MCF 10A (cell line): ENCODE measurements around the gene RACGAP1. TPM values are rescaled to one million over a fixed set of nuclear protein-coding genes. Genes with fewer than 3 reads are reported as not detected.

Experiments
- BruUV-seq: library from RNA; stranded (reverse); fragments of 400-500 nt; replicated peaks from 2 replicates; lab custom pipeline; 2021; lab: Mats Ljungman, UMichigan
- CTCF ChIA-PET: fragments of 300-600 bp; sonication (Branson Sonifier 250); formaldehyde crosslinking; extraction: SDS; loops from one replicate; lab custom pipeline; 2021; ENCODE audit warnings: antibody characterized with exemption, inconsistent platforms; lab: Yijun Ruan, JAX
- POLR2A ChIA-PET: fragments of 300-600, 350-650 bp; sonication (Branson Sonifier 250); formaldehyde crosslinking; extraction: SDS; loops from one replicate; lab custom pipeline; 2020; ENCODE audit warnings: antibody characterized with exemption, inconsistent platforms; lab: Yijun Ruan, JAX
- DNase-seq: peaks from one replicate; pipeline ENCODE4 v3.0.0-alpha.2; 2018; ENCODE audit not compliant: unreplicated experiment
- H3K27ac Mint-ChIP-seq: one replicate; pipeline ENCODE4 v1.8.0; 2022; ENCODE audit warnings: mild to moderate bottlenecking, low read depth, mixed read lengths; ENCODE audit not compliant: unreplicated experiment
- H3K27me3 Mint-ChIP-seq: one replicate; pipeline ENCODE4 v1.8.0; 2022; ENCODE audit warnings: mixed read lengths; ENCODE audit not compliant: insufficient read depth, unreplicated experiment
- H3K36me3 Mint-ChIP-seq: one replicate; pipeline ENCODE4 v1.8.0; 2022; ENCODE audit warnings: mild to moderate bottlenecking, moderate library complexity, mixed read lengths; ENCODE audit not compliant: insufficient read depth, unreplicated experiment
- H3K4me1 Mint-ChIP-seq: one replicate; pipeline ENCODE4 v1.8.0; 2022; ENCODE audit warnings: mixed read lengths; ENCODE audit not compliant: insufficient read depth, unreplicated experiment
- H3K4me3 Mint-ChIP-seq: one replicate; pipeline ENCODE4 v1.8.0; 2022; ENCODE audit warnings: mild to moderate bottlenecking, moderate library complexity, mixed read lengths; ENCODE audit not compliant: unreplicated experiment
- H3K9me3 Mint-ChIP-seq: one replicate; pipeline ENCODE4 v1.8.0; 2022; ENCODE audit warnings: mixed read lengths; ENCODE audit not compliant: unreplicated experiment
- CTCF ChIP-seq: fragments of 200-600 bp; IDR thresholded peaks from one replicate; pipeline ENCODE4 v1.8.0; 2022; ENCODE audit warnings: antibody characterized with exemption, mild to moderate bottlenecking; ENCODE audit not compliant: unreplicated experiment
- intact Hi-C: fragments of 100-400 bp; cut with micrococcal nuclease; formaldehyde crosslinking; loops from 2 replicates; pipeline ENCODE4 v1.14.1; 2022
- total RNA-seq: library from RNA; stranded (reverse); gene quantifications from 2 replicates; pipeline ENCODE4 v1.2.3, GENCODE V29; 2022

The RACGAP1 gene
- total RNA-seq, 1 experiment from 2014 or later, result 67.9 TPM

GRCh38 chr12:49951411-49952240 lies 73.7 kb downstream of the RACGAP1 start:
- POLR2A ChIA-PET, result no interaction called here
- no peaks in the 10 kb centered on the region for H3K27me3 Mint-ChIP-seq
- no peak overlapping the region for H3K4me3 Mint-ChIP-seq
- BruUV-seq, result no TSS peak
- H3K36me3 Mint-ChIP-seq, result no peaks in the 10 kb centered on the region
- no peak overlapping the region for H3K27ac Mint-ChIP-seq
- DNase-seq, result no peak
- CTCF ChIA-PET, result no interaction called here
- no peak for TF ChIP-seq CTCF
- intact Hi-C loops, result no loop called here
- no peaks in the 10 kb centered on the region for H3K9me3 Mint-ChIP-seq
- peaks cover 7% of the 10 kb centered on the region for H3K4me1 Mint-ChIP-seq

- H3K4me1 Mint-ChIP-seq, result peaks cover 12% of the 10 kb centered on the region
- intact Hi-C loops, result no loop called here
- no peak for TF ChIP-seq CTCF
- ChIA-PET CTCF (no interaction called here), POLR2A (interaction anchor here (0.6 to 0.7 kb wide), 2 partner anchors 52 to 325 kb away, joined by 3 read pairs; no protein-coding TSS in a partner anchor)
- no peak within 1 kb of the TSS for H3K27ac Mint-ChIP-seq
- peaks cover 3% of the 10 kb centered on the region for H3K36me3 Mint-ChIP-seq
- no peaks in the 10 kb centered on the region for H3K27me3 Mint-ChIP-seq
- H3K4me3 Mint-ChIP-seq, result no peak within 1 kb of the TSS
- DNase-seq, result no peak
- no TSS peak for BruUV-seq
- H3K9me3 Mint-ChIP-seq, result no peaks in the 10 kb centered on the region
Measured at GRCh38 chr12:49950273-49951251, 74.7 kb downstream of the RACGAP1 start, which contains the start of gene AQP2. TSS of gene AQP2 (plus strand) at chr12:49950737. CDS start at chr12:49950831, 94 bp downstream.

GRCh38 chr12:49949866-49950265 lies 75.4 kb downstream of the RACGAP1 start:
- DNase-seq, result no peak
- no peaks in the 10 kb centered on the region for H3K27me3 Mint-ChIP-seq
- H3K4me1 Mint-ChIP-seq, result peaks cover 16% of the 10 kb centered on the region
- H3K9me3 Mint-ChIP-seq, result no peaks in the 10 kb centered on the region
- H3K4me3 Mint-ChIP-seq, result no peak overlapping the region
- H3K27ac Mint-ChIP-seq, result no peak overlapping the region
- ChIA-PET POLR2A (interaction anchor here (0.6 to 0.7 kb wide), 2 partner anchors 53 to 324 kb away, joined by 3 read pairs; no protein-coding TSS in a partner anchor), CTCF (interaction anchor here (0.6 to 1.2 kb wide), 3 partner anchors 86 to 1956 kb away, joined by 3 to 4 read pairs (median 3); no protein-coding TSS in a partner anchor)
- no peak for TF ChIP-seq CTCF
- H3K36me3 Mint-ChIP-seq, result peaks cover 6% of the 10 kb centered on the region
- no TSS peak for BruUV-seq
- intact Hi-C loops, result no loop called here
